Fibroblast of villous mesenchyme (primary cell): Measurements from ENCODE around the gene RNF11. TPM values are rescaled to one million over a fixed set of nuclear protein-coding genes. Genes with fewer than 3 reads are reported as not detected.

Experiments used
- DNase-seq: peaks from one replicate; pipeline ENCODE4 v3.0.0-alpha.2; 2010; ENCODE audit warnings: low read depth
- H3K4me3 ChIP-seq: 2 replicates; pipeline ENCODE4 v1.5.1; 2011; ENCODE audit warnings: low read depth, mild to moderate bottlenecking, low read length
- CTCF ChIP-seq: IDR thresholded peaks from 2 replicates; pipeline ENCODE4 v1.5.1; 2012; ENCODE audit warnings: low read depth, mild to moderate bottlenecking, low read length; ENCODE audit not compliant: insufficient read depth
- total RNA-seq: library from RNA; depleted of rRNA; stranded (reverse); fragments of >200 nt; gene quantifications from 2 replicates; pipeline ENCODE4 v1.2.3, GENCODE V29; 2012

The RNF11 gene
- total RNA-seq, 1 donor, result 130 TPM

GRCh38 chr1:51237351-51238033 lies 1.4 kb downstream of the RNF11 start:
- H3K4me3 ChIP-seq, result peak overlapping the region; percentile 90
- DNase-seq, result peak; percentile 41

GRCh38 chr1:51238034-51238403 lies 1.9 kb downstream of the RNF11 start:
- TF ChIP-seq CTCF, result no peak
- H3K4me3 ChIP-seq, result peak overlapping the region; percentile 90
- peak; percentile 28 for DNase-seq

More at GRCh38 chr1:51237351-51238033, 1.4 kb downstream of the RNF11 start:
- no peak for TF ChIP-seq CTCF

GRCh38 chr1:51240084-51240483 lies 4.0 kb downstream of the RNF11 start:
- DNase-seq, result no peak
- H3K4me3 ChIP-seq, result no peak overlapping the region

GRCh38 chr1:51241119-51241518 lies 5.0 kb downstream of the RNF11 start:
- TF ChIP-seq CTCF, result no peak
- H3K4me3 ChIP-seq, result no peak overlapping the region
- no peak for DNase-seq

More at GRCh38 chr1:51240084-51240483, 4.0 kb downstream of the RNF11 start:
- TF ChIP-seq CTCF, result no peak

GRCh38 chr1:51242546-51242945 lies 6.5 kb downstream of the RNF11 start:
- no peak for DNase-seq
- TF ChIP-seq CTCF, result no peak
- no peak overlapping the region for H3K4me3 ChIP-seq

GRCh38 chr1:51247022-51247421 lies 10.9 kb downstream of the RNF11 start:
- TF ChIP-seq CTCF, result no peak
- H3K4me3 ChIP-seq, result no peak overlapping the region
- no peak for DNase-seq

- TF ChIP-seq CTCF, result no peak
- no peak for DNase-seq
- H3K4me3 ChIP-seq, result no peak overlapping the region
These were observed 11.4 kb downstream of the RNF11 start for GRCh38 chr1:51247499-51247898.
